ENCODE measurements around the gene CCR7. TPM values are rescaled to one million over a fixed set of nuclear protein-coding genes. Genes with fewer than 3 reads are reported as not detected.

The CCR7 gene
- polyA plus RNA-seq (2012; rRNA removed): not detected in 2 replicates
- polyA plus RNA-seq (2012; cell fraction: cytosol; rRNA removed): 0.03 and 0.05 TPM in 2 replicates
- polyA plus RNA-seq (2012; cell fraction: nucleus; rRNA removed): 0.02 TPM in 1 of 2 replicates, not detected in the other

DNA sequence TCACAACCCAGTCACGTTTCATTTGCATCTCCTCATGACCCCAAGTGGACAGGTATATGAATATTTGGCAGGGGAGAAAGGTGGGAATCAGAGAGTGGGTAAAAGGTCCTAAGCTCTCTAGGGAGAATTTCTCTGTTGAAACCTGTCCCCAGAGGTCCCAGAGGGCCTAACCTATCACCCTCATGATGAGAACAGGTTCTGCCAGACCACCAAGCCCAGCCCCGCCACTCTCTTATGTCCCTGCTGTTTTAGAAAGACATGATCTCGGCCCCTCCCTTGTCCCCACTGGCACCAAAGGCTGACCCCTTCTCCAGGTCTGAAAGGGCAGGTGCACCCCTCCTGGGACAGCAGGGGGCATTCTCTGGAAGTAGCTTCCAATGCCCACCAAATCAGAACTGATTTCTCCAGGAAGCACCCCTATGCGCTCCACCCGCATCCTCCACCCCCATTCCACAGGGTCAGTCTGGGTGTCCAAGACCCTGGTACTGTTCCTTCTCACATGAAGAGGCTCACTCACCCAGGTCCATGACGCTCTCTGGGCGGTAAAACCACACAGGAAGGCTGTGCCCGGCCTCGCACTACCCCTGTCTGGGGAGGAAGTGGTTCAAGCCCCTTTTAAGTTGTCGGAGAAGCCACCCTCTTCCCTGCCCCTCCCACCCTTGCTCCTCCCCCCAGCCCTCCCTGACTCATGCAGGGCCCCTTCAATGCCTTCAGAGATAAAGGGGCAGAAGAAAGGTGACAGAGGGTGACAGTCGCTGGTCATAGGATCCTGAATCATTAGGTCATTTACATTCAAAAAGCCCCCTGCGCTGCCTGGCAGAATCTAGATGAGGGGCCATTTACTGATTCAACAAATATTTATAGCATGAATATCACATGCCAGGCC, at the start of gene CCR7:
Gene CCR7 (minus strand): TSS at position 590 of the 886 bp plus-strand sequence. CDS start 63 bp downstream, at position 527.
- no peak for TF ChIP-seq USF1 (IDR thresholded peaks at IDR 0.05; ENCODE audit: borderline replicate concordance, low read depth)
- no peaks in the 10 kb centered on the region for H3K9me2 ChIP-seq
- no peak for DNase-seq
- 68% methylated on average over 10 of the region's 12 CpGs for WGBS (ENCODE audit: low lambda C conversion rate)
- H3K4me2 ChIP-seq: no peak within 1 kb of the TSS
- no peaks in the 10 kb centered on the region for H3K36me3 ChIP-seq (replicated peaks in 1 of 2; ENCODE audit: control insufficient read depth in 1 of 2, insufficient read depth in 2 of 2, low read length in 1 of 2)
- peaks cover 16% of the 10 kb centered on the region; the same call in 1 of the 2 replicates for H3K27me3 ChIP-seq (ENCODE audit: insufficient read depth)
- H3K79me2 ChIP-seq (ENCODE audit: insufficient read depth): no peaks in the 10 kb centered on the region
- H3K4me1 ChIP-seq (ENCODE audit: control insufficient read depth in 1 of 2, insufficient read depth in 2 of 2, low read depth in 1 of 2, low read length in 1 of 2): peaks cover 0 to 5% of the 10 kb centered on the region in 2 experiments; a peak in 1 of 4 replicates
- 0 out of 2 replicates have a peak, but pooled peaks cover 9% of the 10 kb centered on the region for H3K9me3 ChIP-seq
- no peaks in the 10 kb centered on the region for H4K20me1 ChIP-seq (ENCODE audit: insufficient read depth)
- H3K9ac ChIP-seq: no peak within 1 kb of the TSS
- H3F3A ChIP-seq (replicated peaks; ENCODE audit: insufficient read depth): no peaks in the 10 kb centered on the region
- H2AFZ ChIP-seq (ENCODE audit: low read depth): no peak within 1 kb of the TSS
- CTCF ChIA-PET: interaction anchor here (0.6 to 15.2 kb wide), 5 partner anchors 8 to 1343 kb away, joined by 3 to 381 read pairs (median 3); partner anchors contain the start of gene GJD3
- H3K4me3 ChIP-seq (ENCODE audit: low read depth in 2 of 2, low read length in 1 of 2): no peak within 1 kb of the TSS
- no peak within 1 kb of the TSS for H3K27ac ChIP-seq (ENCODE audit: low read depth in 2 of 2, low read length in 1 of 2)
- POLR2A ChIA-PET: no interaction called here

- H2AFZ ChIP-seq (ENCODE audit: low read depth): no peak overlapping the region
- POLR2A ChIA-PET: interaction anchor here (0.6 to 0.8 kb wide), 2 partner anchors 19 to 34 kb away, joined by 3 to 4 read pairs; no protein-coding TSS in a partner anchor
- H3K27me3 ChIP-seq (ENCODE audit: insufficient read depth): peaks cover 54% of the 10 kb centered on the region
- no peaks in the 10 kb centered on the region for H3K9me2 ChIP-seq
- no peak for TF ChIP-seq RXRA (IDR thresholded peaks at IDR 0.05; ENCODE audit: borderline replicate concordance, low read depth)
- TF ChIP-seq POLR2AphosphoS5 (IDR thresholded peaks at IDR 0.05; ENCODE audit: low read depth, low read length): no peak
- TF ChIP-seq FOXM1 (IDR thresholded peaks at IDR 0.05; ENCODE audit: low read depth): no peak
- TF ChIP-seq FOSL2 (IDR thresholded peaks at IDR 0.05; ENCODE audit: borderline replicate concordance, low read depth): no peak
- TF ChIP-seq USF1 (IDR thresholded peaks at IDR 0.05; ENCODE audit: borderline replicate concordance, low read depth): no peak
- H4K20me1 ChIP-seq (ENCODE audit: insufficient read depth): no peaks in the 10 kb centered on the region
- no peak overlapping the region for H3K4me2 ChIP-seq
- no peak overlapping the region for H3K4me3 ChIP-seq (ENCODE audit: low read depth in 2 of 2, low read length in 1 of 2)
- WGBS (ENCODE audit: low lambda C conversion rate): 68% methylated on average over 10 of the region's 13 CpGs
- H3K27ac ChIP-seq (ENCODE audit: low read depth in 2 of 2, low read length in 1 of 2): no peak overlapping the region
- CTCF ChIA-PET: interaction anchor here (0.9 to 1.7 kb wide), 3 partner anchors 10 to 935 kb away, joined by 3 to 4 read pairs (median 3); no protein-coding TSS in a partner anchor
- H3K9me3 ChIP-seq: no peaks in the 10 kb centered on the region
- no peak overlapping the region for H3K9ac ChIP-seq
- no peaks in the 10 kb centered on the region for H3F3A ChIP-seq (replicated peaks; ENCODE audit: insufficient read depth)
- peaks cover 0 to 13% of the 10 kb centered on the region in 2 experiments; a peak in 1 of 4 replicates for H3K4me1 ChIP-seq (ENCODE audit: control insufficient read depth in 1 of 2, insufficient read depth in 2 of 2, low read depth in 1 of 2, low read length in 1 of 2)
- no peaks in the 10 kb centered on the region for H3K79me2 ChIP-seq (ENCODE audit: insufficient read depth)
- H3K36me3 ChIP-seq (replicated peaks in 1 of 2; ENCODE audit: control insufficient read depth in 1 of 2, insufficient read depth in 2 of 2, low read length in 1 of 2): no peaks in the 10 kb centered on the region
- DNase-seq: no peak
Observed at GRCh38 chr17:40614431-40615067, 49.3 kb upstream of the CCR7 start.

All from SK-N-SH (cell line).